A549 (cell line): ENCODE results near the gene SPEN.

Experiments used
- CBX2 ChIP-seq: fragments of 200-600 bp; sonication (generic); IDR thresholded peaks from 2 replicates; pipeline ENCODE4 v1.6.1; 2016; ENCODE audit warnings: low read depth, mild to moderate bottlenecking, borderline replicate concordance
- CHD4 ChIP-seq: fragments of 200-600 bp; sonication (generic); IDR thresholded peaks from 2 replicates; pipeline ENCODE4 v1.6.1; 2016; ENCODE audit warnings: antibody characterized with exemption, mild to moderate bottlenecking, borderline replicate concordance
- EHMT2 ChIP-seq: fragments of 200-600 bp; sonication (generic); IDR thresholded peaks from 2 replicates; pipeline ENCODE4 v1.6.1; 2016; ENCODE audit warnings: antibody characterized with exemption, low read depth, mild to moderate bottlenecking, moderate library complexity
- EP300 ChIP-seq, 2 experiments: fragments of >200 bp; sonication (Bioruptor Twin); formaldehyde crosslinking; IDR thresholded peaks; 2 replicates in 1 of 2; 3 replicates in 1 of 2; pipeline ENCODE4 v1.6.1; 2016 to 2017
- MAZ ChIP-seq: fragments of 150-350 bp; IDR thresholded peaks from 2 replicates; pipeline ENCODE4 v1.6.1; 2014; ENCODE audit warnings: antibody characterized with exemption, low read depth, low read length, borderline replicate concordance
- MYC ChIP-seq: IDR thresholded peaks from 2 replicates; pipeline ENCODE4 v1.6.1; 2012; ENCODE audit warnings: mild to moderate bottlenecking, inconsistent platforms, low read length, improper control_type of control experiment, borderline replicate concordance
- POLR2A ChIP-seq: IDR thresholded peaks from 2 replicates; pipeline ENCODE4 v1.6.1; 2012; ENCODE audit warnings: mild to moderate bottlenecking, low read length
- TF ChIP-seq, protein P1 (sequence below): fragments of 250-450 bp; sonication (Bioruptor Pico); IDR thresholded peaks from 2 replicates; pipeline ENCODE4 v1.5.0; 2020; ENCODE audit warnings: low read depth, mild to moderate bottlenecking, moderate library complexity
- TF ChIP-seq, protein P2 (sequence below): IDR thresholded peaks from 2 replicates; pipeline ENCODE4 v1.6.1; 2012
- TF ChIP-seq, protein P3 (sequence below): fragments of >200 bp; sonication (Bioruptor Twin); formaldehyde crosslinking; IDR thresholded peaks from 3 replicates; pipeline ENCODE4 v1.5.1; 2016

DNA sequence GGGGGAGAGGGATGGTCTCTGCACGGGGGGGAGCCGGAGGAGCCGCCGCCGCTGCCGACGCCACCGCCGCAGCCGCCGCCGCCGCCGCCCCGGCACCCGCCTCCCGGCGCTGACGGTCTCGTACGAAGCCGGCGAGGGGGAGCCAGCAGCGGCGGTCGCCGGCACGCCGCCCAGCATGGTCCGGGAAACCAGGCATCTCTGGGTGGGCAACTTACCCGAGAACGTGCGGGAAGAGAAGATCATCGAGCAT is 311 bp downstream of the SPEN start:
- TF ChIP-seq CHD4 (no peak), MAZ (no peak), CBX2 (no peak), EHMT2 (no peak), POLR2A (no peak), MYC (no peak), EP300 (IDR thresholded peaks at IDR 0.05) (no peak)
- TF ChIP-seq, protein P1, sequence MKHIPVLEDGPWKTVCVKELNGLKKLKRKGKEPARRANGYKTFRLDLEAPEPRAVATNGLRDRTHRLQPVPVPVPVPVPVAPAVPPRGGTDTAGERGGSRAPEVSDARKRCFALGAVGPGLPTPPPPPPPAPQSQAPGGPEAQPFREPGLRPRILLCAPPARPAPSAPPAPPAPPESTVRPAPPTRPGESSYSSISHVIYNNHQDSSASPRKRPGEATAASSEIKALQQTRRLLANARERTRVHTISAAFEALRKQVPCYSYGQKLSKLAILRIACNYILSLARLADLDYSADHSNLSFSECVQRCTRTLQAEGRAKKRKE = no peak
- TF ChIP-seq, protein P2, sequence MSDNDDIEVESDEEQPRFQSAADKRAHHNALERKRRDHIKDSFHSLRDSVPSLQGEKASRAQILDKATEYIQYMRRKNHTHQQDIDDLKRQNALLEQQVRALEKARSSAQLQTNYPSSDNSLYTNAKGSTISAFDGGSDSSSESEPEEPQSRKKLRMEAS = 0 out of 2 replicates have a peak, but pooled peaks have one; percentile 4
- TF ChIP-seq, protein P3, sequence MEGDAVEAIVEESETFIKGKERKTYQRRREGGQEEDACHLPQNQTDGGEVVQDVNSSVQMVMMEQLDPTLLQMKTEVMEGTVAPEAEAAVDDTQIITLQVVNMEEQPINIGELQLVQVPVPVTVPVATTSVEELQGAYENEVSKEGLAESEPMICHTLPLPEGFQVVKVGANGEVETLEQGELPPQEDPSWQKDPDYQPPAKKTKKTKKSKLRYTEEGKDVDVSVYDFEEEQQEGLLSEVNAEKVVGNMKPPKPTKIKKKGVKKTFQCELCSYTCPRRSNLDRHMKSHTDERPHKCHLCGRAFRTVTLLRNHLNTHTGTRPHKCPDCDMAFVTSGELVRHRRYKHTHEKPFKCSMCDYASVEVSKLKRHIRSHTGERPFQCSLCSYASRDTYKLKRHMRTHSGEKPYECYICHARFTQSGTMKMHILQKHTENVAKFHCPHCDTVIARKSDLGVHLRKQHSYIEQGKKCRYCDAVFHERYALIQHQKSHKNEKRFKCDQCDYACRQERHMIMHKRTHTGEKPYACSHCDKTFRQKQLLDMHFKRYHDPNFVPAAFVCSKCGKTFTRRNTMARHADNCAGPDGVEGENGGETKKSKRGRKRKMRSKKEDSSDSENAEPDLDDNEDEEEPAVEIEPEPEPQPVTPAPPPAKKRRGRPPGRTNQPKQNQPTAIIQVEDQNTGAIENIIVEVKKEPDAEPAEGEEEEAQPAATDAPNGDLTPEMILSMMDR = no peak
